GM23338 (cell line): ENCODE measurements around the gene HRH2. TPM values are rescaled to one million over a fixed set of nuclear protein-coding genes. Genes with fewer than 3 reads are reported as not detected.
A peak's percentile ranks its signal among the peaks of the same experiment; 100 is the strongest.

ENCODE experiments used
- ATAC-seq: fragments of 200-7000 bp; cut with Tn5 transposase; 3 replicates; pipeline ENCODE4 v1.9.1; 2020
- DNase-seq: peaks from one replicate; pipeline ENCODE4 v3.0.0-alpha.2; 2015; ENCODE audit warnings: low spot score
- H2AFZ ChIP-seq: fragments of 200-600 bp; sonication (generic); 2 replicates; pipeline ENCODE4 v1.8.0; 2016; ENCODE audit warnings: antibody characterized with exemption, mild to moderate bottlenecking, moderate library complexity
- H3F3A ChIP-seq: fragments of 200-600 bp; sonication (generic); replicated peaks from 2 replicates; pipeline ENCODE4 v1.8.0; 2017; ENCODE audit warnings: antibody characterized with exemption, mixed run types, low read depth
- H3K27ac ChIP-seq: fragments of 200-600 bp; sonication (generic); 2 replicates; pipeline ENCODE4 v1.6.1; 2016; ENCODE audit warnings: low read depth
- H3K27me3 ChIP-seq: fragments of 200-600 bp; sonication (generic); 2 replicates; pipeline ENCODE4 v1.8.0; 2016; ENCODE audit warnings: mild to moderate bottlenecking, mixed run types, moderate library complexity; ENCODE audit not compliant: insufficient read depth
- H3K36me3 ChIP-seq: fragments of 200-600 bp; sonication (generic); 2 replicates; pipeline ENCODE4 v1.8.0; 2016; ENCODE audit warnings: mild to moderate bottlenecking; ENCODE audit not compliant: insufficient read depth
- H3K4me1 ChIP-seq: fragments of 200-600 bp; sonication (generic); 2 replicates; pipeline ENCODE4 v1.8.0; 2016; ENCODE audit warnings: mild to moderate bottlenecking, moderate library complexity; ENCODE audit not compliant: insufficient read depth
- H3K4me2 ChIP-seq: fragments of 200-600 bp; sonication (generic); 2 replicates; pipeline ENCODE4 v1.7.1; 2017; ENCODE audit warnings: mixed run types
- H3K4me3 ChIP-seq: fragments of 200-600 bp; sonication (generic); 2 replicates; pipeline ENCODE4 v1.6.1; 2016; ENCODE audit warnings: mixed run types
- H3K79me2 ChIP-seq: fragments of 200-600 bp; sonication (generic); replicated peaks from 2 replicates; pipeline ENCODE4 v1.8.0; 2017; ENCODE audit warnings: mild to moderate bottlenecking; ENCODE audit not compliant: insufficient read depth
- H3K9me2 ChIP-seq: fragments of 200-600 bp; sonication (generic); 2 replicates; pipeline ENCODE4 v1.8.0; 2017; ENCODE audit not compliant: insufficient read depth
- H4K20me1 ChIP-seq: fragments of 200-600 bp; sonication (generic); replicated peaks from 2 replicates; pipeline ENCODE4 v1.8.0; 2017; ENCODE audit warnings: mild to moderate bottlenecking; ENCODE audit not compliant: insufficient read depth
- H3K27ac Mint-ChIP-seq: 2 replicates; pipeline ENCODE4 v1.8.0; 2020; ENCODE audit warnings: inconsistent platforms, mild to moderate bottlenecking, moderate library complexity, mixed read lengths
- H3K27me3 Mint-ChIP-seq: 3 replicates; pipeline ENCODE4 v1.8.0; 2022; ENCODE audit warnings: low read depth, mild to moderate bottlenecking, moderate library complexity, mixed read lengths, inconsistent platforms; ENCODE audit not compliant: insufficient read depth, poor library complexity
- H3K36me3 Mint-ChIP-seq: 3 replicates; pipeline ENCODE4 v1.8.0; 2021; ENCODE audit warnings: low read depth, mild to moderate bottlenecking, inconsistent platforms, moderate library complexity, mixed read lengths
- H3K4me1 Mint-ChIP-seq: 3 replicates; pipeline ENCODE4 v1.8.0; 2020; ENCODE audit warnings: mild to moderate bottlenecking, inconsistent platforms, mixed read lengths
- H3K4me3 Mint-ChIP-seq: 3 replicates; pipeline ENCODE4 v1.8.0; 2021; ENCODE audit warnings: moderate library complexity, mild to moderate bottlenecking, inconsistent platforms, mixed read lengths
- H3K9me3 Mint-ChIP-seq: 3 replicates; pipeline ENCODE4 v1.8.0; 2020; ENCODE audit warnings: moderate library complexity, mild to moderate bottlenecking, inconsistent platforms, mixed read lengths
- CREB1 ChIP-seq: fragments of 250-450 bp; sonication (Bioruptor Pico); IDR thresholded peaks from 2 replicates; pipeline ENCODE4 v1.5.0; 2020; ENCODE audit warnings: low read depth, mild to moderate bottlenecking, moderate library complexity
- CTCF ChIP-seq, 2 experiments: fragments of 200-600 bp in 1 of 2; sonication (generic) in 1 of 2; conservative IDR thresholded peaks; 2 replicates each; pipeline versions ENCODE4 v1.5.1 to v1.6.1; 2016 to 2017; ENCODE audit warnings: antibody characterized with exemption in 2 of 2, low read depth in 2 of 2, mild to moderate bottlenecking in 2 of 2, moderate library complexity in 1 of 2
- JUNB ChIP-seq: IDR thresholded peaks from one replicate; pipeline ENCODE4 v1.6.1; 2016; ENCODE audit warnings: antibody characterized with exemption; ENCODE audit not compliant: unreplicated experiment
- NANOG ChIP-seq: IDR thresholded peaks from 2 replicates; pipeline ENCODE4 v1.6.1; 2016; ENCODE audit warnings: antibody characterized with exemption, borderline replicate concordance
- POLR2AphosphoS5 ChIP-seq: IDR thresholded peaks from 2 replicates; pipeline ENCODE4 v1.6.1; 2016; ENCODE audit warnings: antibody characterized with exemption, low read depth
- STAT1 ChIP-seq: IDR thresholded peaks from one replicate; pipeline ENCODE4 v1.6.1; 2016; ENCODE audit warnings: antibody characterized with exemption; ENCODE audit not compliant: unreplicated experiment
- ZNF331 ChIP-seq: fragments of 250-450 bp; sonication (Bioruptor Pico); IDR thresholded peaks from 2 replicates; pipeline ENCODE4 v1.5.0; 2020; ENCODE audit warnings: low read depth, mild to moderate bottlenecking, moderate library complexity
- ZNF462 ChIP-seq: fragments of 250-450 bp; sonication (Bioruptor Pico); IDR thresholded peaks from 2 replicates; pipeline ENCODE4 v1.5.0; 2020; ENCODE audit warnings: mild to moderate bottlenecking, moderate library complexity
- polyA plus RNA-seq: library from polyadenylated mRNA; unstranded; fragments of >200 nt; fragmentation: Nextera tagmentation; extraction: Ambion mirVana; gene quantifications from 2 replicates; pipeline ENCODE4 v1.2.1, GENCODE V29; 2016
- total RNA-seq: library from RNA; depleted of rRNA; stranded (reverse); fragments of >200 nt; shearing (Covaris generic); gene quantifications from 2 replicates; pipeline ENCODE4 v1.2.3, GENCODE V29; 2014

The HRH2 gene
- total and polyA plus RNA-seq, 2 experiments from 2014 or later: 6.8 to 7.0 TPM

GRCh38 chr5:175696139-175696854, 38.4 kb downstream of the HRH2 start (continued):
- TF ChIP-seq ZNF462 (CRISPR knock-in tag) (0 out of 2 replicates have a peak, but pooled peaks have one; percentile 6), ZNF331 (CRISPR knock-in tag) (no peak), NANOG (no peak), CREB1 (peak; percentile 11; the same call in 1 of the 2 replicates), POLR2AphosphoS5 (peak; percentile 27; the same call in 1 of the 2 replicates), JUNB (no peak), STAT1 (no peak)

- peaks cover 13% of the 10 kb centered on the region for H3K4me1 ChIP-seq
- Mint-ChIP-seq H3K9me3 (no peaks in the 10 kb centered on the region), H3K27me3 (peaks cover 17% of the 10 kb centered on the region), H3K36me3 (no peaks in the 10 kb centered on the region), H3K4me3 (no peak overlapping the region), H3K4me1 (peaks cover 22% of the 10 kb centered on the region), H3K27ac (no peak overlapping the region)
- no peaks in the 10 kb centered on the region for H3F3A ChIP-seq
- no peak overlapping the region for H3K4me3 ChIP-seq
- no peaks in the 10 kb centered on the region for H3K79me2 ChIP-seq
- DNase-seq (no peak), ATAC-seq (no peak)
- no peak overlapping the region for H3K4me2 ChIP-seq
- no peaks in the 10 kb centered on the region for H3K36me3 ChIP-seq
- no peak overlapping the region for H3K27ac ChIP-seq
- no peaks in the 10 kb centered on the region for H3K9me2 ChIP-seq
- no peak overlapping the region for H2AFZ ChIP-seq
- H3K27me3 ChIP-seq: no peaks in the 10 kb centered on the region
- no peaks in the 10 kb centered on the region for H4K20me1 ChIP-seq
- TF ChIP-seq CTCF (conservative IDR thresholded peaks at IDR 0.05; ENCODE audit: low read depth in 2 of 2): peak in 1 of 2 experiments; percentile 3; a peak in 1 of 4 replicates
- no peak for TF ChIP-seq STAT1
These were observed 39.0 kb downstream of the HRH2 start for GRCh38 chr5:175696855-175697198.
